H9 (cell line): ENCODE results near the gene RNF212. TPM values are rescaled to one million over a fixed set of nuclear protein-coding genes. Genes with fewer than 3 reads are reported as not detected.

Experiments used
- DNase-seq: peaks from one replicate; pipeline ENCODE4 v3.0.0-alpha.2; 2017
- H2AFZ ChIP-seq: one replicate; pipeline ENCODE4 v1.6.1; 2013; ENCODE audit warnings: mild to moderate bottlenecking, low read length, control low read depth, moderate library complexity
- H2AK5ac ChIP-seq: 2 replicates; pipeline ENCODE4 v1.6.1; 2013; ENCODE audit warnings: low read length, control low read depth, mixed read lengths; ENCODE audit not compliant: insufficient read length
- H2BK120ac ChIP-seq: one replicate; pipeline ENCODE4 v1.6.1; 2013; ENCODE audit warnings: low read depth, mild to moderate bottlenecking, low read length, control low read depth, inconsistent platforms; ENCODE audit not compliant: poor library complexity, severe bottlenecking
- H2BK12ac ChIP-seq: 2 replicates; pipeline ENCODE4 v1.6.1; 2013; ENCODE audit warnings: low read length, control low read depth, mixed read lengths, low read depth; ENCODE audit not compliant: insufficient read length
- H2BK15ac ChIP-seq: 2 replicates; pipeline ENCODE4 v1.6.1; 2013; ENCODE audit warnings: low read depth, low read length, control low read depth
- H2BK20ac ChIP-seq: one replicate; pipeline ENCODE4 v1.6.1; 2013; ENCODE audit warnings: low read depth, mild to moderate bottlenecking, low read length, control low read depth, inconsistent platforms; ENCODE audit not compliant: poor library complexity, severe bottlenecking
- H2BK5ac ChIP-seq: 2 replicates; pipeline ENCODE4 v1.6.1; 2013; ENCODE audit warnings: low read length, control low read depth, mixed read lengths; ENCODE audit not compliant: insufficient read length
- H3K14ac ChIP-seq: 2 replicates; pipeline ENCODE4 v1.6.1; 2013; ENCODE audit warnings: low read length, control low read depth; ENCODE audit not compliant: insufficient read depth
- H3K18ac ChIP-seq: 2 replicates; pipeline ENCODE4 v1.6.1; 2013; ENCODE audit warnings: low read depth, mild to moderate bottlenecking, mixed read lengths, low read length, control low read depth; ENCODE audit not compliant: insufficient read length
- H3K23ac ChIP-seq: 2 replicates; pipeline ENCODE4 v1.6.1; 2013; ENCODE audit warnings: low read length, control low read depth, mixed read lengths, low read depth; ENCODE audit not compliant: insufficient read length
- H3K23me2 ChIP-seq: 2 replicates; pipeline ENCODE4 v1.6.1; 2013; ENCODE audit warnings: low read depth, mild to moderate bottlenecking, mixed read lengths, low read length, control low read depth; ENCODE audit not compliant: insufficient read length, poor library complexity, severe bottlenecking
- H3K27ac ChIP-seq: 2 replicates; pipeline ENCODE4 v1.5.1; 2013; ENCODE audit warnings: low read length, control low read depth, mixed read lengths, low read depth; ENCODE audit not compliant: insufficient read length
- H3K27me3 ChIP-seq: 2 replicates; pipeline ENCODE4 v1.6.1; 2013; ENCODE audit warnings: low read length, control low read depth, inconsistent platforms; ENCODE audit not compliant: insufficient read depth
- H3K4ac ChIP-seq: 2 replicates; pipeline ENCODE4 v1.6.1; 2013; ENCODE audit warnings: low read depth, mild to moderate bottlenecking, control low read depth, inconsistent platforms, low read length, moderate library complexity
- H3K4me1 ChIP-seq: 2 replicates; pipeline ENCODE4 v1.6.1; 2013; ENCODE audit warnings: low read length, control low read depth, inconsistent platforms; ENCODE audit not compliant: insufficient read depth
- H3K4me2 ChIP-seq: 2 replicates; pipeline ENCODE4 v1.6.1; 2013; ENCODE audit warnings: low read length, control low read depth, mixed read lengths; ENCODE audit not compliant: insufficient read length, insufficient read depth
- H3K56ac ChIP-seq: 2 replicates; pipeline ENCODE4 v1.6.1; 2013; ENCODE audit warnings: low read depth, mild to moderate bottlenecking, mixed read lengths, low read length, control low read depth; ENCODE audit not compliant: insufficient read length
- H3K79me1 ChIP-seq: 2 replicates; pipeline ENCODE4 v1.6.1; 2013; ENCODE audit warnings: low read depth, mild to moderate bottlenecking, moderate library complexity, low read length, control low read depth, inconsistent platforms; ENCODE audit not compliant: insufficient read depth, poor library complexity, severe bottlenecking
- H3K79me2 ChIP-seq: 2 replicates; pipeline ENCODE4 v1.6.1; 2013; ENCODE audit warnings: low read length, control low read depth, inconsistent platforms; ENCODE audit not compliant: insufficient read depth
- H3K9ac ChIP-seq: 2 replicates; pipeline ENCODE4 v1.6.1; 2013; ENCODE audit warnings: low read length, control low read depth, mixed read lengths; ENCODE audit not compliant: insufficient read length; ENCODE audit errors: extremely low read depth
- H3K9me3 ChIP-seq: one replicate; pipeline ENCODE4 v1.6.1; 2013; ENCODE audit warnings: low read depth, low read length, inconsistent platforms; ENCODE audit not compliant: control insufficient read depth
- H3T11ph ChIP-seq: one replicate; pipeline ENCODE4 v1.6.1; 2013; ENCODE audit warnings: mild to moderate bottlenecking, low read length, control low read depth, inconsistent platforms
- H4K20me1 ChIP-seq: one replicate; pipeline ENCODE4 v1.6.1; 2013; ENCODE audit not compliant: control insufficient read depth, insufficient read length, insufficient read depth
- H4K5ac ChIP-seq: 2 replicates; pipeline ENCODE4 v1.6.1; 2013; ENCODE audit warnings: low read depth, mild to moderate bottlenecking, mixed read lengths, low read length, control low read depth; ENCODE audit not compliant: insufficient read length
- H4K8ac ChIP-seq: replicated peaks from 2 replicates; pipeline ENCODE4 v1.6.1; 2013; ENCODE audit warnings: low read length, control low read depth, mixed read lengths, low read depth; ENCODE audit not compliant: insufficient read length
- H4K91ac ChIP-seq: 2 replicates; pipeline ENCODE4 v1.6.1; 2013; ENCODE audit warnings: low read depth, mild to moderate bottlenecking, moderate library complexity, mixed read lengths, low read length, control low read depth; ENCODE audit not compliant: insufficient read length
- H3K27ac Mint-ChIP-seq, 3 experiments: 2 replicates in 2 of 3; 3 replicates in 1 of 3; pipeline ENCODE4 v1.8.0; 2020 to 2021; ENCODE audit warnings: mixed read lengths in 3 of 3, mild to moderate bottlenecking in 1 of 3, moderate library complexity in 1 of 3
- H3K27me3 Mint-ChIP-seq: 2 replicates; pipeline ENCODE4 v1.8.0; 2021; ENCODE audit warnings: low read depth, mild to moderate bottlenecking, moderate library complexity, mixed read lengths
- H3K36me3 Mint-ChIP-seq, 3 experiments: 2 replicates in 2 of 3; 3 replicates in 1 of 3; pipeline ENCODE4 v1.8.0; 2020 to 2021; ENCODE audit warnings: low read depth in 3 of 3, mixed read lengths in 3 of 3; ENCODE audit not compliant: insufficient read depth in 1 of 3
- H3K4me1 Mint-ChIP-seq, 2 experiments: 2 replicates each; pipeline ENCODE4 v1.8.0; 2020; ENCODE audit warnings: mixed read lengths in 2 of 2
- H3K4me3 Mint-ChIP-seq, 2 experiments: 2 replicates in 1 of 2; 3 replicates in 1 of 2; pipeline ENCODE4 v1.8.0; 2020 to 2021; ENCODE audit warnings: mild to moderate bottlenecking in 2 of 2, mixed read lengths in 2 of 2, moderate library complexity in 1 of 2
- H3K9me3 Mint-ChIP-seq, 2 experiments: 2 replicates in 1 of 2; 3 replicates in 1 of 2; pipeline ENCODE4 v1.8.0; 2020; ENCODE audit warnings: mild to moderate bottlenecking in 2 of 2, mixed read lengths in 2 of 2, moderate library complexity in 1 of 2
- WGBS: extraction: QIAGEN DNeasy Blood & Tissue Kit; methylation state at CpG from one replicate; pipeline ENCODE4 v1.1.7; 2013; ENCODE audit warnings: missing lambda C conversion rate, low lambda C conversion rate, mixed read lengths; ENCODE audit not compliant: insufficient read length; ENCODE audit errors: extremely low coverage; 5-methylcytosine and 5-hydroxymethylcytosine counted together
- total RNA-seq: library from RNA; stranded (reverse); gene quantifications from 2 replicates; pipeline ENCODE4 v1.2.1, GENCODE V29; 2021
- TF ChIP-seq, protein P1 (sequence below): fragments of 200-600 bp; sonication (generic); conservative IDR thresholded peaks from 3 replicates; pipeline ENCODE4 v1.8.0; 2021; ENCODE audit warnings: antibody characterized with exemption, mild to moderate bottlenecking

The RNF212 gene
- total RNA-seq, 1 experiment from 2014 or later: 3.0 TPM

DNA sequence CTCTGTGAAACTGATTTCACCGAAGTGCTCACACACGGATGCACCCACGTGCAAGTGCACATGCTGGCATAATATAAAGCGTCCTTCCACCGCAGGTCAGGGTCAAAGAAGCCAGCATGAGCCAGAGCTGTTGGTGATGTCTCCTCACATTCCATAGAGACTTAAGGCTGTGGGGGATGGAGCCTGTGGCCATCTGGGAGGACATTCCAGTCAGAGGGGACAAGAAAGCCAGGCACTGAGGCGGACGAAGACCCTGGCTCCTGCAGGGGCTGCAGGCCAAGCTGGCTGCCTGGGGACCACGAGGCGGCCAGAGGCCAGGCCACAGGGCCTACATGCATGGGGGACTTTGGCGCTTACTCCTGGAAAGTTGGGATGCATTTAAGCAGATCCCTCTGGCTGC lies 7.7 kb downstream of the RNF212 start:
- Histone ChIP-seq H4K20me1 (no peaks in the 10 kb centered on the region), H4K5ac (no peak overlapping the region), H3K79me1 (peaks cover 2% of the 10 kb centered on the region), H4K91ac (no peak overlapping the region), H2BK5ac (no peak overlapping the region), H2BK20ac (no peak overlapping the region), H2AFZ (no peak overlapping the region), H3K4me2 (no peak overlapping the region), H2BK120ac (no peak overlapping the region), H3K4ac (no peak overlapping the region), H3K27ac (no peak overlapping the region), H3K56ac (no peak overlapping the region), H3K27me3 (no peaks in the 10 kb centered on the region), H2BK12ac (no peak overlapping the region), H3K18ac (no peak overlapping the region), H3K4me1 (no peaks in the 10 kb centered on the region), H3K23ac (no peak overlapping the region), H3K23me2 (no peaks in the 10 kb centered on the region), H4K8ac (no peak overlapping the region), H3K9me3 (no peaks in the 10 kb centered on the region), H2BK15ac (no peak overlapping the region), H3K79me2 (no peaks in the 10 kb centered on the region), H3K9ac (no peak overlapping the region), H3K14ac (no peak overlapping the region), H2AK5ac (no peak overlapping the region), H3T11ph (no peak overlapping the region)
- Mint-ChIP-seq H3K27me3 (peaks cover 21% of the 10 kb centered on the region), H3K4me3 (no peak overlapping the region), H3K36me3 (no peaks in the 10 kb centered on the region), H3K4me1 (peaks cover 18 to 24% of the 10 kb centered on the region in 2 experiments), H3K9me3 (no peaks in the 10 kb centered on the region; a peak in 1 of 5 replicates), H3K27ac (no peak overlapping the region)
- DNase-seq: no peak
- WGBS: no CpG with 5 or more reads among the region's 10 CpGs
- TF ChIP-seq, protein P1, sequence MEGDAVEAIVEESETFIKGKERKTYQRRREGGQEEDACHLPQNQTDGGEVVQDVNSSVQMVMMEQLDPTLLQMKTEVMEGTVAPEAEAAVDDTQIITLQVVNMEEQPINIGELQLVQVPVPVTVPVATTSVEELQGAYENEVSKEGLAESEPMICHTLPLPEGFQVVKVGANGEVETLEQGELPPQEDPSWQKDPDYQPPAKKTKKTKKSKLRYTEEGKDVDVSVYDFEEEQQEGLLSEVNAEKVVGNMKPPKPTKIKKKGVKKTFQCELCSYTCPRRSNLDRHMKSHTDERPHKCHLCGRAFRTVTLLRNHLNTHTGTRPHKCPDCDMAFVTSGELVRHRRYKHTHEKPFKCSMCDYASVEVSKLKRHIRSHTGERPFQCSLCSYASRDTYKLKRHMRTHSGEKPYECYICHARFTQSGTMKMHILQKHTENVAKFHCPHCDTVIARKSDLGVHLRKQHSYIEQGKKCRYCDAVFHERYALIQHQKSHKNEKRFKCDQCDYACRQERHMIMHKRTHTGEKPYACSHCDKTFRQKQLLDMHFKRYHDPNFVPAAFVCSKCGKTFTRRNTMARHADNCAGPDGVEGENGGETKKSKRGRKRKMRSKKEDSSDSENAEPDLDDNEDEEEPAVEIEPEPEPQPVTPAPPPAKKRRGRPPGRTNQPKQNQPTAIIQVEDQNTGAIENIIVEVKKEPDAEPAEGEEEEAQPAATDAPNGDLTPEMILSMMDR: no peak
